Neural cell (in vitro differentiated cells): Measurements from ENCODE around the gene GDPD5. TPM values are rescaled to one million over a fixed set of nuclear protein-coding genes. Genes with fewer than 3 reads are reported as not detected.

ENCODE experiments used
- H2AFZ ChIP-seq: fragments of 200-600, 300-800 bp; sonication (generic), shearing (Covaris generic); 2 replicates; pipeline ENCODE4 v1.6.0; 2014; ENCODE audit warnings: low read depth, mild to moderate bottlenecking, antibody characterized with exemption, low read length, moderate library complexity
- H3F3A ChIP-seq: fragments of 200-600 bp; shearing (Covaris generic); 2 replicates; pipeline ENCODE4 v1.6.1; 2016; ENCODE audit warnings: mild to moderate bottlenecking, moderate library complexity, mixed read lengths, antibody characterized with exemption, low read length; ENCODE audit not compliant: insufficient read depth, poor library complexity, severe bottlenecking
- H3K27ac ChIP-seq: fragments of 200-600, 300-800 bp; sonication (generic), shearing (Covaris generic); 2 replicates; pipeline ENCODE4 v1.5.1; 2014; ENCODE audit warnings: mild to moderate bottlenecking, low read length, moderate library complexity
- H3K27me3 ChIP-seq: fragments of 300-800, 200-600 bp; sonication (generic), shearing (Covaris generic); 2 replicates; pipeline ENCODE4 v1.6.0; 2014; ENCODE audit warnings: mild to moderate bottlenecking, low read depth, low read length, moderate library complexity; ENCODE audit not compliant: insufficient read depth
- H3K36me3 ChIP-seq: fragments of 300-800, 200-600 bp; sonication (generic), shearing (Covaris generic); 2 replicates; pipeline ENCODE4 v1.5.1; 2014; ENCODE audit warnings: mild to moderate bottlenecking, antibody characterized with exemption, low read length, moderate library complexity; ENCODE audit not compliant: insufficient read depth
- H3K4me2 ChIP-seq: fragments of 300-800, 200-600 bp; sonication (generic), shearing (Covaris generic); 2 replicates; pipeline ENCODE4 v1.6.0; 2014; ENCODE audit warnings: mild to moderate bottlenecking, low read length
- H3K4me3 ChIP-seq: fragments of 300-800, 200-600 bp; sonication (generic), shearing (Covaris generic); 2 replicates; pipeline ENCODE4 v1.5.1; 2014; ENCODE audit warnings: mild to moderate bottlenecking, low read length, moderate library complexity
- H3K79me2 ChIP-seq: fragments of 200-600 bp; shearing (Covaris generic); replicated peaks from 2 replicates; pipeline ENCODE4 v1.6.0; 2014; ENCODE audit warnings: mild to moderate bottlenecking, low read length, moderate library complexity; ENCODE audit not compliant: insufficient read depth
- H3K9ac ChIP-seq: fragments of 300-800, 200-600 bp; sonication (generic), shearing (Covaris generic); 2 replicates; pipeline ENCODE4 v1.6.1; 2016; ENCODE audit warnings: mild to moderate bottlenecking, low read length, mixed read lengths
- H3K9me2 ChIP-seq: fragments of 200-600 bp; shearing (Covaris generic); 2 replicates; pipeline ENCODE4 v1.6.1; 2016; ENCODE audit warnings: mild to moderate bottlenecking, low read length, mixed read lengths; ENCODE audit not compliant: insufficient read depth
- H3K9me3 ChIP-seq: fragments of 200-600, 300-800 bp; sonication (generic), shearing (Covaris generic); 2 replicates; pipeline ENCODE4 v1.6.1; 2016; ENCODE audit warnings: mild to moderate bottlenecking, mixed run types, low read length, moderate library complexity, mixed read lengths
- H4K20me1 ChIP-seq: fragments of 200-600 bp; shearing (Covaris generic); 2 replicates; pipeline ENCODE4 v1.6.1; 2016; ENCODE audit warnings: mild to moderate bottlenecking, mixed run types; ENCODE audit not compliant: insufficient read depth
- EP300 ChIP-seq: fragments of 450-650 bp; conservative IDR thresholded peaks from 2 replicates; pipeline ENCODE4 v1.6.1; 2014; ENCODE audit warnings: antibody characterized with exemption, mild to moderate bottlenecking, moderate library complexity; ENCODE audit not compliant: poor library complexity, severe bottlenecking
- EZH2 ChIP-seq: fragments of 200-600, 300-800 bp; shearing (Covaris generic), sonication (generic); IDR thresholded peaks from 2 replicates; pipeline ENCODE4 v1.6.1; 2014; ENCODE audit warnings: antibody characterized with exemption, low read length, borderline replicate concordance, mild to moderate bottlenecking; ENCODE audit not compliant: insufficient read depth, poor library complexity, severe bottlenecking
- MXI1 ChIP-seq: fragments of 450-650 bp; conservative IDR thresholded peaks from 2 replicates; pipeline ENCODE4 v1.6.1; 2014; ENCODE audit warnings: antibody characterized with exemption, mild to moderate bottlenecking; ENCODE audit not compliant: poor library complexity, severe bottlenecking
- POLR2AphosphoS5 ChIP-seq: IDR thresholded peaks from 2 replicates; pipeline ENCODE4 v1.6.1; 2012
- RAD21 ChIP-seq: fragments of 450-650 bp; conservative IDR thresholded peaks from 2 replicates; pipeline ENCODE4 v1.6.1; 2014; ENCODE audit warnings: antibody characterized with exemption, mild to moderate bottlenecking, moderate library complexity
- SMC3 ChIP-seq: fragments of 450-650 bp; conservative IDR thresholded peaks from 2 replicates; pipeline ENCODE4 v1.6.1; 2014; ENCODE audit warnings: antibody characterized with exemption, mild to moderate bottlenecking, moderate library complexity; ENCODE audit not compliant: poor library complexity
- TAF1 ChIP-seq: IDR thresholded peaks from 2 replicates; pipeline ENCODE4 v1.6.1; 2012; ENCODE audit warnings: low read depth
- polyA plus RNA-seq: library from polyadenylated mRNA; depleted of rRNA; stranded (reverse); fragments of >200 nt; gene quantifications from 2 replicates; pipeline ENCODE4 v1.2.3, GENCODE V29; 2014
- TF ChIP-seq, protein P1 (sequence below): fragments of 450-650 bp; IDR thresholded peaks from 2 replicates; pipeline ENCODE4 v1.5.1; 2014; ENCODE audit warnings: antibody characterized with exemption, mild to moderate bottlenecking, moderate library complexity; ENCODE audit not compliant: poor library complexity, severe bottlenecking
- TF ChIP-seq, protein P2 (sequence below): IDR thresholded peaks from 2 replicates; pipeline ENCODE4 v1.6.1; 2012; ENCODE audit warnings: borderline replicate concordance

GDPD5 gene
- polyA plus RNA-seq, 1 donor from 2014 or later = 19.2 TPM

DNA sequence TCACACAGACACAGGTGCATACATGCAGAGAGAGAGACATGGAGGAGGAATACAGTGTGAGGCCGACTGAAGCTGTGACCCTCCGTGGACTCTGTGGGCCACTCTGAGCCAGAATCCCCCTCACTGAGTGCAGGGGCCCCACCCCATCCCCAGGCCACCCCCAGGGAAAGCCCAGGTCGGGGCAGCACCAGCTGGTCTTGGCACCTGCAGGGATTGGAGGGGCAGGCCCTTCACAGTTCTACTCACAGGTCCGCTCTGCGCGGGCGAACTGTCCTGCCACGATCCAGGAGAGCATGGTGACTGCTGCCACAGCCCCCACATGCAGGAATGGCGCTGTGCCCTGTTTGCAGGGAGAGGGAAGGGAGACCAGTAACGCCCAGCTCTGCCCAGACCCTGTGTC, 76.5 kb downstream of the GDPD5 start:
- Histone ChIP-seq H3K9me2 (no peaks in the 10 kb centered on the region), H3K36me3 (no peaks in the 10 kb centered on the region), H3K79me2 (no peaks in the 10 kb centered on the region), H3K4me2 (no peak overlapping the region), H3K9me3 (no peaks in the 10 kb centered on the region), H3K27me3 (no peaks in the 10 kb centered on the region), H3F3A (no peaks in the 10 kb centered on the region), H2AFZ (no peak overlapping the region), H3K4me3 (no peak overlapping the region), H4K20me1 (no peaks in the 10 kb centered on the region), H3K9ac (no peak overlapping the region), H3K27ac (no peak overlapping the region)
- TF ChIP-seq EZH2 = no peak
- no peak for TF ChIP-seq MXI1
- TF ChIP-seq EP300 = no peak
- TF ChIP-seq TAF1 = no peak
- TF ChIP-seq, protein P1, sequence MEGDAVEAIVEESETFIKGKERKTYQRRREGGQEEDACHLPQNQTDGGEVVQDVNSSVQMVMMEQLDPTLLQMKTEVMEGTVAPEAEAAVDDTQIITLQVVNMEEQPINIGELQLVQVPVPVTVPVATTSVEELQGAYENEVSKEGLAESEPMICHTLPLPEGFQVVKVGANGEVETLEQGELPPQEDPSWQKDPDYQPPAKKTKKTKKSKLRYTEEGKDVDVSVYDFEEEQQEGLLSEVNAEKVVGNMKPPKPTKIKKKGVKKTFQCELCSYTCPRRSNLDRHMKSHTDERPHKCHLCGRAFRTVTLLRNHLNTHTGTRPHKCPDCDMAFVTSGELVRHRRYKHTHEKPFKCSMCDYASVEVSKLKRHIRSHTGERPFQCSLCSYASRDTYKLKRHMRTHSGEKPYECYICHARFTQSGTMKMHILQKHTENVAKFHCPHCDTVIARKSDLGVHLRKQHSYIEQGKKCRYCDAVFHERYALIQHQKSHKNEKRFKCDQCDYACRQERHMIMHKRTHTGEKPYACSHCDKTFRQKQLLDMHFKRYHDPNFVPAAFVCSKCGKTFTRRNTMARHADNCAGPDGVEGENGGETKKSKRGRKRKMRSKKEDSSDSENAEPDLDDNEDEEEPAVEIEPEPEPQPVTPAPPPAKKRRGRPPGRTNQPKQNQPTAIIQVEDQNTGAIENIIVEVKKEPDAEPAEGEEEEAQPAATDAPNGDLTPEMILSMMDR = no peak
- TF ChIP-seq, protein P2, sequence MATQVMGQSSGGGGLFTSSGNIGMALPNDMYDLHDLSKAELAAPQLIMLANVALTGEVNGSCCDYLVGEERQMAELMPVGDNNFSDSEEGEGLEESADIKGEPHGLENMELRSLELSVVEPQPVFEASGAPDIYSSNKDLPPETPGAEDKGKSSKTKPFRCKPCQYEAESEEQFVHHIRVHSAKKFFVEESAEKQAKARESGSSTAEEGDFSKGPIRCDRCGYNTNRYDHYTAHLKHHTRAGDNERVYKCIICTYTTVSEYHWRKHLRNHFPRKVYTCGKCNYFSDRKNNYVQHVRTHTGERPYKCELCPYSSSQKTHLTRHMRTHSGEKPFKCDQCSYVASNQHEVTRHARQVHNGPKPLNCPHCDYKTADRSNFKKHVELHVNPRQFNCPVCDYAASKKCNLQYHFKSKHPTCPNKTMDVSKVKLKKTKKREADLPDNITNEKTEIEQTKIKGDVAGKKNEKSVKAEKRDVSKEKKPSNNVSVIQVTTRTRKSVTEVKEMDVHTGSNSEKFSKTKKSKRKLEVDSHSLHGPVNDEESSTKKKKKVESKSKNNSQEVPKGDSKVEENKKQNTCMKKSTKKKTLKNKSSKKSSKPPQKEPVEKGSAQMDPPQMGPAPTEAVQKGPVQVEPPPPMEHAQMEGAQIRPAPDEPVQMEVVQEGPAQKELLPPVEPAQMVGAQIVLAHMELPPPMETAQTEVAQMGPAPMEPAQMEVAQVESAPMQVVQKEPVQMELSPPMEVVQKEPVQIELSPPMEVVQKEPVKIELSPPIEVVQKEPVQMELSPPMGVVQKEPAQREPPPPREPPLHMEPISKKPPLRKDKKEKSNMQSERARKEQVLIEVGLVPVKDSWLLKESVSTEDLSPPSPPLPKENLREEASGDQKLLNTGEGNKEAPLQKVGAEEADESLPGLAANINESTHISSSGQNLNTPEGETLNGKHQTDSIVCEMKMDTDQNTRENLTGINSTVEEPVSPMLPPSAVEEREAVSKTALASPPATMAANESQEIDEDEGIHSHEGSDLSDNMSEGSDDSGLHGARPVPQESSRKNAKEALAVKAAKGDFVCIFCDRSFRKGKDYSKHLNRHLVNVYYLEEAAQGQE = no peak
- TF ChIP-seq SMC3 = no peak
- no peak for TF ChIP-seq POLR2AphosphoS5

DNA sequence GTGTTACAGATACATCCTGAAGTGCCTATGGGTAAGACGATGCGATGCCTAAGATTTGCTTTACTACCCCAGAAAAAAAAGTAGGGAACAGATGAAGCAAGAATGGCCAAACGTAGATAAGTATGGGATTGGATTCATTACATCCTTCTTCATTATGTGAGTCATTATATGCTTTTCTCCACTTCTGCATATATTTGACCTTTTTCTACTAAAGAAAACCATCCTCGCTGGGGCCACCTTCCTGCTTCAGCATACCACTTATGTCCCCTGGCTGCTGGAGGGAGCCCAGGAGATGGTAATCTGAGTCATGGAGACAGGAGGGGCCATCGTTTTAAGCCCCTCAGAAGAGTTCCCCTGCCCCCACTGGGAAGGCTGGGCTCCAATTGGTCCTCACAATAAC, 78.3 kb downstream of the GDPD5 start:
- Histone ChIP-seq H3K79me2 (no peaks in the 10 kb centered on the region), H3F3A (no peaks in the 10 kb centered on the region), H3K4me2 (no peak overlapping the region), H3K36me3 (no peaks in the 10 kb centered on the region), H3K9ac (no peak overlapping the region), H3K9me3 (no peaks in the 10 kb centered on the region), H3K4me3 (no peak overlapping the region), H2AFZ (no peak overlapping the region), H3K27ac (no peak overlapping the region), H3K27me3 (no peaks in the 10 kb centered on the region), H4K20me1 (no peaks in the 10 kb centered on the region), H3K9me2 (no peaks in the 10 kb centered on the region)
- TF ChIP-seq, protein P1 = no peak
- TF ChIP-seq, protein P2 = no peak
- TF ChIP-seq EZH2 = no peak
- TF ChIP-seq RAD21 = no peak
- TF ChIP-seq SMC3 = no peak
- TF ChIP-seq EP300 = no peak
